SK-N-SH (cell line): ENCODE measurements around the gene ZNF516. TPM values are rescaled to one million over a fixed set of nuclear protein-coding genes. Genes with fewer than 3 reads are reported as not detected.

ENCODE experiments used
- CTCF ChIA-PET: fragments of 300-600, 350-600 bp; formaldehyde crosslinking; extraction: SDS; loops from one replicate; lab custom pipeline; 2021; lab: Yijun Ruan, JAX
- POLR2A ChIA-PET: fragments of 350-600 bp; sonication (Branson Sonifier 250); formaldehyde crosslinking; extraction: SDS; loops from one replicate; lab custom pipeline; 2020; ENCODE audit warnings: antibody characterized with exemption, inconsistent platforms; lab: Yijun Ruan, JAX
- DNase-seq: peaks from one replicate; pipeline ENCODE4 v3.0.0; 2012
- H2AFZ ChIP-seq: fragments of 200-600 bp; sonication (generic); 2 replicates; pipeline ENCODE4 v1.8.1; 2016; ENCODE audit warnings: antibody characterized with exemption, mild to moderate bottlenecking, low read depth
- H3F3A ChIP-seq: fragments of 200-600 bp; sonication (generic); replicated peaks from 2 replicates; pipeline ENCODE3; 2016; ENCODE audit warnings: antibody characterized with exemption, mild to moderate bottlenecking; ENCODE audit not compliant: insufficient read depth
- H3K27ac ChIP-seq, 2 experiments: fragments of 200-500 bp in 1 of 2; fragments of 200-600 bp in 1 of 2; sonication (Bioruptor generic) in 1 of 2; sonication (generic), shearing (Covaris generic) in 1 of 2; 2 replicates each; pipeline versions ENCODE4 v1.5.1 to v1.6.1; 2014 to 2016; ENCODE audit warnings: low read depth in 2 of 2, inconsistent platforms in 1 of 2, low read length in 1 of 2, mild to moderate bottlenecking in 1 of 2, mixed read lengths in 1 of 2
- H3K27me3 ChIP-seq: fragments of 200-600 bp; sonication (generic), shearing (Covaris generic); 2 replicates; pipeline ENCODE4 v1.6.1; 2016; ENCODE audit warnings: mixed run types; ENCODE audit not compliant: insufficient read depth
- H3K36me3 ChIP-seq, 2 experiments: fragments of 200-500 bp in 1 of 2; fragments of 200-600 bp in 1 of 2; sonication (Bioruptor generic) in 1 of 2; sonication (generic) in 1 of 2; replicated peaks in 1 of 2; 2 replicates each; pipeline versions ENCODE3 to v1.5.1; 2014 to 2016; ENCODE audit warnings: low read length in 1 of 2, mild to moderate bottlenecking in 1 of 2; ENCODE audit not compliant: insufficient read depth in 2 of 2, control insufficient read depth in 1 of 2
- H3K4me1 ChIP-seq, 2 experiments: fragments of 200-500 bp in 1 of 2; fragments of 200-600 bp in 1 of 2; sonication (Bioruptor generic) in 1 of 2; sonication (generic), shearing (Covaris generic) in 1 of 2; 2 replicates each; pipeline versions ENCODE4 v1.5.1 to v1.6.1; 2014 to 2016; ENCODE audit warnings: low read depth in 1 of 2, low read length in 1 of 2, mixed run types in 1 of 2; ENCODE audit not compliant: insufficient read depth in 2 of 2, control insufficient read depth in 1 of 2
- H3K4me2 ChIP-seq: fragments of 200-600 bp; sonication (generic), shearing (Covaris generic); 2 replicates; pipeline ENCODE4 v1.6.1; 2017; ENCODE audit warnings: mixed run types
- H3K4me3 ChIP-seq, 2 experiments: fragments of 200-500 bp in 1 of 2; fragments of 200-600 bp in 1 of 2; sonication (Bioruptor generic) in 1 of 2; sonication (generic), shearing (Covaris generic) in 1 of 2; 2 replicates each; pipeline versions ENCODE4 v1.5.1 to v1.8.1; 2014 to 2016; ENCODE audit warnings: low read depth in 2 of 2, inconsistent platforms in 1 of 2, low read length in 1 of 2, mild to moderate bottlenecking in 1 of 2, mixed read lengths in 1 of 2, moderate library complexity in 1 of 2
- H3K79me2 ChIP-seq: fragments of 200-600 bp; sonication (generic); 2 replicates; pipeline ENCODE4 v1.8.1; 2017; ENCODE audit warnings: mild to moderate bottlenecking; ENCODE audit not compliant: insufficient read depth
- H3K9ac ChIP-seq: fragments of 200-600 bp; sonication (generic); 2 replicates; pipeline ENCODE4 v1.6.1; 2017; ENCODE audit warnings: mixed run types
- H3K9me2 ChIP-seq: fragments of 200-600 bp; sonication (generic); 2 replicates; pipeline ENCODE4 v1.6.1; 2017; ENCODE audit warnings: mixed run types
- H3K9me3 ChIP-seq: fragments of 200-600 bp; sonication (generic); 2 replicates; pipeline ENCODE4 v1.6.1; 2017; ENCODE audit warnings: mixed run types, mild to moderate bottlenecking, moderate library complexity
- H4K20me1 ChIP-seq: fragments of 200-600 bp; sonication (generic); 2 replicates; pipeline ENCODE4 v1.6.1; 2017; ENCODE audit warnings: mild to moderate bottlenecking, mixed run types; ENCODE audit not compliant: insufficient read depth
- CTCF ChIP-seq: fragments of 200-600 bp; sonication (generic); IDR thresholded peaks from 2 replicates; pipeline ENCODE4 v1.6.1; 2017; ENCODE audit warnings: antibody characterized with exemption, mild to moderate bottlenecking, moderate library complexity
- ELF1 ChIP-seq: IDR thresholded peaks from 2 replicates; pipeline ENCODE4 v1.4.0; 2012
- EP300 ChIP-seq, 2 experiments: IDR thresholded peaks; 2 replicates each; pipeline versions ENCODE4 v1.4.0 to v1.6.1; 2012; ENCODE audit warnings: borderline replicate concordance in 1 of 2, low read depth in 1 of 2, low read length in 1 of 2
- EZH2phosphoT487 ChIP-seq: fragments of 200-600 bp; sonication (generic); IDR thresholded peaks from 2 replicates; pipeline ENCODE4 v1.6.1; 2017; ENCODE audit warnings: low read depth, mixed run types, mild to moderate bottlenecking, antibody characterized with exemption, moderate library complexity, borderline replicate concordance
- FOSL2 ChIP-seq: IDR thresholded peaks from 2 replicates; pipeline ENCODE4 v1.4.0; 2012; ENCODE audit warnings: low read depth, mild to moderate bottlenecking, moderate library complexity, borderline replicate concordance
- IRF3 ChIP-seq: fragments of 150-350 bp; IDR thresholded peaks from 2 replicates; pipeline ENCODE4 v1.6.1; 2016; ENCODE audit warnings: mild to moderate bottlenecking, low read depth, low read length
- JUND ChIP-seq: IDR thresholded peaks from 2 replicates; pipeline ENCODE4 v1.4.0; 2012
- MAX ChIP-seq: IDR thresholded peaks from 2 replicates; pipeline ENCODE4 v1.4.0; 2012; ENCODE audit warnings: low read depth
- MXI1 ChIP-seq: IDR thresholded peaks from 2 replicates; pipeline ENCODE4 v1.6.1; 2012; ENCODE audit warnings: mild to moderate bottlenecking, low read depth, low read length, improper control_type of control experiment
- NRF1 ChIP-seq: IDR thresholded peaks from 2 replicates; pipeline ENCODE4 v1.6.1; 2012; ENCODE audit warnings: low read depth, mild to moderate bottlenecking, low read length
- PBX3 ChIP-seq: IDR thresholded peaks from 2 replicates; pipeline ENCODE4; 2012
- RCOR1 ChIP-seq: fragments of 150-350 bp; IDR thresholded peaks from 2 replicates; pipeline ENCODE4 v1.6.1; 2017; ENCODE audit warnings: antibody characterized with exemption, low read length
- SMC3 ChIP-seq: IDR thresholded peaks from 2 replicates; pipeline ENCODE4 v1.6.1; 2012; ENCODE audit warnings: low read depth, low read length, improper control_type of control experiment
- TCF12 ChIP-seq: IDR thresholded peaks from 2 replicates; pipeline ENCODE4 v1.4.0; 2012
- TEAD4 ChIP-seq: IDR thresholded peaks from 2 replicates; pipeline ENCODE4 v1.4.0; 2012; ENCODE audit warnings: mild to moderate bottlenecking, borderline replicate concordance; ENCODE audit not compliant: insufficient read depth
- USF1 ChIP-seq: IDR thresholded peaks from 2 replicates; pipeline ENCODE4 v1.4.0; 2012; ENCODE audit warnings: low read depth, borderline replicate concordance
- USF2 ChIP-seq: fragments of 150-350 bp; IDR thresholded peaks from 2 replicates; pipeline ENCODE4 v1.6.1; 2017; ENCODE audit warnings: antibody characterized with exemption, low read length, low read depth, borderline replicate concordance
- YY1 ChIP-seq: IDR thresholded peaks from 2 replicates; pipeline ENCODE4 v1.4.0; 2012; ENCODE audit warnings: low read depth, mild to moderate bottlenecking
- WGBS: methylation state at CpG from one replicate; pipeline ENCODE4 v1.1.6; 2017; ENCODE audit warnings: low lambda C conversion rate; 5-methylcytosine and 5-hydroxymethylcytosine counted together
- polyA plus RNA-seq, 3 experiments: library from polyadenylated mRNA; depleted of rRNA; stranded (reverse); fragments of >200 nt; gene quantifications; 2 replicates each; pipeline ENCODE4 v1.2.3, GENCODE V29; 2012

ZNF516 gene
- polyA plus RNA-seq, 1 of the 3 experiments (the other 2 are of a cell fraction): 4.4 TPM

GRCh38 chr18:76476665-76477561 is 18.1 kb downstream of the ZNF516 start:
- H3K36me3 ChIP-seq: no peaks in the 10 kb centered on the region
- H3K4me1 ChIP-seq: peaks cover 0 to 7% of the 10 kb centered on the region in 2 experiments; a peak in 2 of 4 replicates
- 0 out of 2 replicates have a peak overlapping the region, but pooled peaks have one; percentile 16 for H2AFZ ChIP-seq
- ChIA-PET POLR2A (no interaction called here), CTCF (interaction anchor here (1.0 kb wide), 1 partner anchor 8 kb away, joined by 3 read pairs; no protein-coding TSS in a partner anchor)
- TF ChIP-seq JUND: peak; percentile 11
- no peak; the same call in 1 of the 2 replicates for TF ChIP-seq MAX
- no peak for TF ChIP-seq NRF1
- TF ChIP-seq ELF1: 0 out of 2 replicates have a peak, but pooled peaks have one; percentile 13
- peak; percentile 43; the same call in 1 of the 2 replicates for TF ChIP-seq FOSL2
- no peak for TF ChIP-seq SMC3
- TF ChIP-seq EP300 (IDR thresholded peaks at IDR 0.05; ENCODE audit: borderline replicate concordance in 1 of 2, low read depth in 1 of 2, low read length in 1 of 2): 0 out of 4 replicates have a peak, but pooled peaks of 1 of the 2 experiments have one; percentile 49
- TF ChIP-seq TCF12: peak; percentile 35; the same call in 1 of the 2 replicates
- no peak for TF ChIP-seq MXI1
- no peak for TF ChIP-seq TEAD4
- TF ChIP-seq RCOR1: no peak
- no peak for TF ChIP-seq EZH2phosphoT487
- no peak for TF ChIP-seq IRF3
- peak; percentile 11; the same call in 1 of the 2 replicates for TF ChIP-seq PBX3
- TF ChIP-seq USF2: no peak
- TF ChIP-seq CTCF: no peak
- TF ChIP-seq YY1: no peak
- TF ChIP-seq USF1: no peak
- no peaks in the 10 kb centered on the region for H3K9me2 ChIP-seq
- DNase-seq: no peak
- no peaks in the 10 kb centered on the region; the same call in 1 of the 2 replicates for H4K20me1 ChIP-seq
- no peaks in the 10 kb centered on the region for H3K9me3 ChIP-seq
- peak overlapping the region; percentile 34 to 61; a peak in 3 of 4 replicates for H3K4me3 ChIP-seq
- peaks cover 3% of the 10 kb centered on the region; the same call in 1 of the 2 replicates for H3K27me3 ChIP-seq
- H3F3A ChIP-seq: peaks cover 8% of the 10 kb centered on the region
- H3K27ac ChIP-seq: peak overlapping the region; percentile 50 to 67
- 24% methylated on average over 16 of the region's 16 CpGs for WGBS
- peaks cover 41% of the 10 kb centered on the region for H3K79me2 ChIP-seq
- H3K9ac ChIP-seq: peak overlapping the region; percentile 39; the same call in 1 of the 2 replicates
- peak overlapping the region; percentile 77 for H3K4me2 ChIP-seq
